Stomach smooth muscle (tissue), 2 donors: ENCODE data around the gene SMIM1.
"Not testable (repeated sequence)": the region's sequence is repeated elsewhere in the genome, so short reads cannot be mapped to it uniquely, and the experiment has no call there.

Source experiments
- H3K27ac ChIP-seq: one replicate; pipeline ENCODE4 v1.7.0; 2013; ENCODE audit warnings: mild to moderate bottlenecking, low read length, inconsistent platforms
- H3K27me3 ChIP-seq, 2 donors: one replicate each; pipeline ENCODE4 v1.7.0; 2013; ENCODE audit warnings: low read length in 2 of 2; ENCODE audit not compliant: insufficient read depth in 2 of 2, control insufficient read depth in 1 of 2
- H3K36me3 ChIP-seq, 2 donors: one replicate each; pipeline ENCODE4 v1.7.0; 2013; ENCODE audit warnings: low read length in 2 of 2; ENCODE audit not compliant: control insufficient read depth in 2 of 2, insufficient read depth in 2 of 2
- H3K4me1 ChIP-seq: one replicate; pipeline ENCODE4 v1.7.0; 2013; ENCODE audit warnings: low read length; ENCODE audit not compliant: control insufficient read depth, insufficient read depth
- H3K4me3 ChIP-seq, 2 donors: one replicate each; pipeline ENCODE4 v1.7.0; 2013; ENCODE audit warnings: low read length in 2 of 2
- H3K9ac ChIP-seq, 2 donors: one replicate each; pipeline ENCODE4 v1.7.0; 2013; ENCODE audit warnings: low read length in 2 of 2, mild to moderate bottlenecking in 1 of 2
- H3K9me3 ChIP-seq, 2 donors: one replicate each; pipeline ENCODE4 v1.7.0; 2013; ENCODE audit warnings: low read length in 2 of 2; ENCODE audit not compliant: control insufficient read depth in 2 of 2
- donor health status: healthy.
- donor health status: Pancreatic carcinoma.

SMIM1 gene

GRCh38 chr1:3772715-3773571 is at the start of gene SMIM1:
SMIM1 (plus strand) TSS chr1:3772749; CDS start chr1:3775374, 2,625 bp downstream.
- peaks cover 33% of the 10 kb centered on the region for H3K4me1 ChIP-seq
- peak within 1 kb of the TSS; percentile 58 to 60 for H3K9ac ChIP-seq
- peak within 1 kb of the TSS; percentile 58 for H3K27ac ChIP-seq
- peak within 1 kb of the TSS; percentile 70 to 74 for H3K4me3 ChIP-seq
- no peaks in the 10 kb centered on the region for H3K36me3 ChIP-seq
- H3K27me3 ChIP-seq, result no peaks in the 10 kb centered on the region
- no peaks in the 10 kb centered on the region for H3K9me3 ChIP-seq

DNA sequence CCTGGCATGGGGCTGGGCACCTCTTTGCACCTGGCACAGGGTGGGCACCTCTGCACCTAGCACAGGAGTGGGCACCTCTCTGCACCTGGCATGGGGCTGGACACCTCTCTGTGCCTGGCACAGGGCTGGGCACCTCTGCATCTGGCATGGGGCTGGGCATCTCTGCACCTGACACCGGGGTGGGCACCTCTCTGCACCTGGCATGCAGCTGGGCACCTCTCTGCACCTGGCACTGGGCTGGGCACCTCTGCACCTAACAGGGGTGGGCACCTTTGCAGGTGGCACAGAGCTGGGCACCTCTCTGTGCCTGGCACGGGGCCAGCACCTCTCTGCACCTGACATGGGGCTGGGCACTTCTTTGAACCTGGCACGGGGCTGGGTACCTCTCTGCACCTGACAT is 49.7 kb upstream of the SMIM1 start:
- Histone ChIP-seq H3K36me3 (no peaks in the 10 kb centered on the region), H3K27ac (no peak overlapping the region), H3K9ac (no peak overlapping the region), H3K27me3 (peaks cover 16% of the 10 kb centered on the region in 2 donors), H3K9me3 (no peaks in the 10 kb centered on the region), H3K4me3 (no peak overlapping the region), H3K4me1 (no peaks in the 10 kb centered on the region)

- H3K27ac ChIP-seq, H3K9me3 ChIP-seq, H3K36me3 ChIP-seq, H3K9ac ChIP-seq, H3K4me1 ChIP-seq, H3K4me3 ChIP-seq: not testable (repeated sequence)
- peaks cover 3 to 15% of the 10 kb centered on the region in 2 donors for H3K27me3 ChIP-seq
These were observed 48.0 kb upstream of the SMIM1 start for GRCh38 chr1:3724416-3725030.

DNA sequence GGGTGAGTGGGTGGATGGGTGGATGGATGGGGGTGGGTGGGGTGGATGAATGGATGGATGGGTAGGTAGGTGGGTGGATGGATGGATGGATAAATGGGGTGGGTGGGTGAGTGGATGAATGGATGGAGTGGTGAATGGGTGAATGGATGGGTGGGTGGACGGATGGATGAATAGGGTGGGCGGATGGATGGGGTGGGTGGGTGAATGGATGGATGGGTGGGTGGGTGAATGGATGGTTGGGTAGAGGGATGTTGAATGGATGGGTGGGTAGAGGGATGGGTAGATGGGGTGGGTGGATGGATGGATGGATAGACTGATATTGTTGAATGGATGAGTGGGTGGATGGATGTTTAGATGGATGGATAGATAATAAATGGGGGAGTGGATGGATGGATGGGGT is 47.2 kb upstream of the SMIM1 start:
- Histone ChIP-seq H3K27ac (no peak overlapping the region), H3K36me3 (no peaks in the 10 kb centered on the region), H3K4me1 (no peaks in the 10 kb centered on the region), H3K9ac (no peak overlapping the region), H3K4me3 (no peak overlapping the region), H3K27me3 (peaks cover 7 to 19% of the 10 kb centered on the region in 2 donors), H3K9me3 (no peaks in the 10 kb centered on the region)

- Histone ChIP-seq H3K9me3 (no peaks in the 10 kb centered on the region), H3K27me3 (peaks cover 20 to 30% of the 10 kb centered on the region in 2 donors)
These were observed 45.3 kb upstream of the SMIM1 start for GRCh38 chr1:3727042-3727824.

GRCh38 chr1:3727825-3728776 is 44.4 kb upstream of the SMIM1 start:
- Histone ChIP-seq H3K4me3 (no peak overlapping the region), H3K9ac (no peak overlapping the region), H3K9me3 (no peaks in the 10 kb centered on the region), H3K36me3 (no peaks in the 10 kb centered on the region), H3K27ac (no peak overlapping the region), H3K27me3 (peaks cover 28 to 36% of the 10 kb centered on the region in 2 donors), H3K4me1 (peaks cover 8% of the 10 kb centered on the region)

More at GRCh38 chr1:3727042-3727824, 45.3 kb upstream of the SMIM1 start:
- Histone ChIP-seq H3K36me3 (no peaks in the 10 kb centered on the region), H3K27ac (no peak overlapping the region), H3K4me3 (no peak overlapping the region), H3K4me1 (peaks cover under 1% of the 10 kb centered on the region), H3K9ac (no peak overlapping the region)

DNA sequence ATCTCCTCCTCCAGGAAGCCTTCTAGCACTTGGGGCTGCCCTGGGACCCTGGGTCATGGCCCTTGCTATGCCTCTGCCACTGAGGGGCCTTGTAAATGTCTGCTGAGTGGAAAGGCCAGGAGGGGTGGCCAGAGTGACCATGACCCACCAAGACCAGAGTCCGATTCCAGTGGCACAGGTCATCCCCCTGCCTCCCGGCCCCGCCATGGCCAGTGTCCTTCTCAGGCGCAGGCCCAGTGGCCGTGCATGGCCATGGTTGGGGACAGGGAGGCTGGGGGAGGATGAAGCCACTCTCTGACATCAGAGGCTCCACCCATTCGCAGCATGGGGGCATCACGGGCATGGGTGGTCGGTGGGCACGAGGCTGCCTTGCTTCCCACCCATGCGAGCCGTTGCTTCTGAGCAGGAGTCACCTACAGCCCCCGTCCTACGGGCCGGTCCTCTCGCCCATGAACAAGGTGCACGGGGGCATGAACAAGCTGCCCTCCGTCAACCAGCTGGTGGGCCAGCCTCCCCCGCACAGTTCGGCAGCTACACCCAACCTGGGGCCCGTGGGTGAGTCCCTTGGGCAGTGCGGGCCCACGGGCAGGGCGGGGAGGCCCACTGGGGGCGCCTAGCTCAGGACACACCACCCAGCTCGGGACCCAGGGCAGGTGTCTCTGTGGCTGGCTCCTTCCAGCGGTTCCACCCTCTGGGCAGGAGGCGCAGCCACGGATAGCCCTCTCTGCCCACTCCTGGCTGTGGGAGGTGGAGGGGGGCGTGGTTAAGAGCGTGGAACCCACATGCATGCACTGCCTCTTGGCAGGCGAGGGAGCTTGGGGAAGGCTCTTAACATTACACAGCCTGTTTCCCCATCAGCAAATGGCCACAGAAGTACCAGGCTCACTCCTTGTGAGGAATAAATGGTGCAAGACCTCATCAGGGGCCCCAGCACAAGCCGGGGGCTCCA is 42.7 kb upstream of the SMIM1 start:
- Histone ChIP-seq H3K4me1 (peaks cover 10% of the 10 kb centered on the region), H3K9me3 (no peaks in the 10 kb centered on the region), H3K27ac (no peak overlapping the region), H3K27me3 (peaks cover 30 to 32% of the 10 kb centered on the region in 2 donors), H3K9ac (no peak overlapping the region), H3K4me3 (no peak overlapping the region), H3K36me3 (no peaks in the 10 kb centered on the region)

DNA sequence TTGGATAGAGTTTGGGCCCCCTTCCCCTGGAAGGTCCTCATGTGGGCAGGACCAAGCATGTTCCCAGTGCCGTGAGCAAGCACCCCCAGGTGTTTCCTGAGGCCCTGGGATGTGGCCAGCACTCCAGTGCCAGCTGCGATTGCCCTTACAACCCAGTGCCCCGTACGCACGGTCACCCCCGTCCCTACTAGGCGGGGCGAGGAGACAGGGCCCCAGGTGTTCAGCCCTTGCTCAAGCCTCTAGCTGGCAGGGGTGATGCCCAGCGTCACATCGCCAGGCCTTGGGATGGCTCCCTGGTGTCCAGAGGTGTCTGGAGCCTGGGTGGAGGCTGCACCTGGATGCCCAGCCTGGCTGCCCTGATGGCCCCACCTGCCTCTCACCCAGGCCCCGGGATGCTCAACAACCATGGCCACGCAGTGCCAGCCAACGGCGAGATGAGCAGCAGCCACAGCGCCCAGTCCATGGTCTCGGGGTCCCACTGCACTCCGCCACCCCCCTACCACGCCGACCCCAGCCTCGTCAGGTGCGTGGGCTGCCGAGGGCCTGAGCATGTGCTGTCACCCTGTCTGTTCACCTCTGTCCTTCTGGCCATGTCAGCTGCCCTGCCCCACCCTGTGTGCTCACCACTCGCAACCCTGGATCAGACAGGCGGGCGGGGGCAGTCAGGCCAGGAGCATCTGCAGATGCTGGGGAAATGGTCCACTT is 41.9 kb upstream of the SMIM1 start:
- no peak overlapping the region for H3K27ac ChIP-seq
- no peak overlapping the region for H3K4me3 ChIP-seq
- H3K9ac ChIP-seq, result no peak overlapping the region
- H3K36me3 ChIP-seq, result no peaks in the 10 kb centered on the region
- H3K27me3 ChIP-seq, result peaks cover 27 to 30% of the 10 kb centered on the region in 2 donors
- no peaks in the 10 kb centered on the region for H3K9me3 ChIP-seq
- peaks cover 10% of the 10 kb centered on the region for H3K4me1 ChIP-seq
